HG02623 (cell line): ENCODE results near the gene RCAN2.
A peak's percentile ranks its signal among the peaks of the same experiment; 100 is the strongest.
"Not testable (repeated sequence)": the region's sequence is repeated elsewhere in the genome, so short reads cannot be mapped to it uniquely, and the experiment has no call there.

Experiments used
- ATAC-seq: cut with Tn5 transposase; IDR thresholded peaks from one replicate; pipeline ENCODE4 v1.9.1; 2021; ENCODE audit warnings: moderate library complexity; ENCODE audit not compliant: unreplicated experiment

RCAN2 gene

GRCh38 chr6:46390153-46390876 is 100.9 kb downstream of the RCAN2 start:
- ATAC-seq: no peak

GRCh38 chr6:46387728-46388127 is 103.5 kb downstream of the RCAN2 start:
- not testable (repeated sequence) for ATAC-seq

- no peak for ATAC-seq
Measured at GRCh38 chr6:46381579-46381978, 109.7 kb downstream of the RCAN2 start.

- ATAC-seq: no peak
Measured at GRCh38 chr6:46381057-46381456, 110.2 kb downstream of the RCAN2 start.

GRCh38 chr6:46380152-46380807 is 111.0 kb downstream of the RCAN2 start:
- no peak for ATAC-seq

GRCh38 chr6:46378882-46379416 is 112.3 kb downstream of the RCAN2 start:
- no peak for ATAC-seq

- no peak for ATAC-seq
Measured at GRCh38 chr6:46378161-46378881, 112.9 kb downstream of the RCAN2 start.

- ATAC-seq: peak; percentile 3
Measured at GRCh38 chr6:46377209-46377608, 114.0 kb downstream of the RCAN2 start.

- ATAC-seq: peak; percentile 89
Measured at GRCh38 chr6:46376562-46377061, 114.6 kb downstream of the RCAN2 start.

- no peak for ATAC-seq
Measured at GRCh38 chr6:46370622-46371021, 120.6 kb downstream of the RCAN2 start.

GRCh38 chr6:46368169-46368536 is 123.1 kb downstream of the RCAN2 start:
- no peak for ATAC-seq

- no peak for ATAC-seq
Measured at GRCh38 chr6:46367354-46368168, 123.7 kb downstream of the RCAN2 start.

- ATAC-seq: no peak
Measured at GRCh38 chr6:46366190-46366900, 124.9 kb downstream of the RCAN2 start.

GRCh38 chr6:46357591-46357990 is 133.7 kb downstream of the RCAN2 start:
- ATAC-seq: no peak

- ATAC-seq: no peak
Measured at GRCh38 chr6:46356543-46356942, 134.7 kb downstream of the RCAN2 start.

GRCh38 chr6:46353528-46353927 is 137.7 kb downstream of the RCAN2 start:
- no peak for ATAC-seq

- no peak for ATAC-seq
Measured at GRCh38 chr6:46352541-46353268, 138.5 kb downstream of the RCAN2 start.

GRCh38 chr6:46350714-46351113 is 140.5 kb downstream of the RCAN2 start:
- no peak for ATAC-seq

- ATAC-seq: no peak
Measured at GRCh38 chr6:46347669-46348068, 143.6 kb downstream of the RCAN2 start.
